ENCODE results near the gene RBBP8NL.

RBBP8NL gene

DNA sequence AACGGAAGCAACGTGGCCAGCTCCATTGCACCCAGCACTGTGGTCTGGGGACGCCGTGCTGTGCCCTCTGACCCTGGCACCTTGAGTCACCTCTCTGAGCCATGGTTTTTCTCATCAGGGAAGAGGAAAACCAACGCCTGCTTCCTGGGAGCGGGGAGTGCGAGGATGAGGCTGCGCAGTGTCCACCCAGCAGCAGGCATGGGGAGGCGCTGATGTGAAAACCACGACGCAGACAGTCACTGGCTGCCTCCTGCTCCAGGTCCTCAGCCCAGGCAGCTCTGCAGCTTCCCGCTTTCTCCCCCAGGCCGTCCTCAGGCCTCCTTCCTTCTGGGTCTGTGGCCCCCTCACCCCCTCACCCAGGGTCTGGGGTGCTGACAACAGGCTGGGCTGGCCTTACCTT, 34.5 kb upstream of the RBBP8NL start:
- DNase-seq: no peak

DNA sequence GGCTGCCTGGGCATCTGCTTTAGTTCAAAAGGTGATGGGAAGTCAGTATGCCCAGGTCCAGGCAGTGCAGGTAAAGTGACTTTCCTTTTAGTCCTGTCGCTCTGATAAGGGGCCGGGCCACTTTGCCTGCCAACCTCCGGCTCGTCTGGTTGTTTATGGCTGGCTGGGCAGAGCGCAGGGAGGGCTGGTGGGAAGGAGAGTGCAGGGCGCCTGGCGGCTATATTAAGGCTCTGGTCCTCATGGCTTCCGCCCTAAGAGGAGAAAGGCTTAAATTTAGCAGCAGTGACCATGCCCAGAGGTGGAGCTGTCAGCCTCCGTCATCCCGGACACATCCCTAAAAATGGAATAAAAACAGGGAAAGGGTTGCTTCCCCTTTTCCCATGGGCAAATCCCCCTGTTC, 33.8 kb upstream of the RBBP8NL start:
- no peak for DNase-seq

DNA sequence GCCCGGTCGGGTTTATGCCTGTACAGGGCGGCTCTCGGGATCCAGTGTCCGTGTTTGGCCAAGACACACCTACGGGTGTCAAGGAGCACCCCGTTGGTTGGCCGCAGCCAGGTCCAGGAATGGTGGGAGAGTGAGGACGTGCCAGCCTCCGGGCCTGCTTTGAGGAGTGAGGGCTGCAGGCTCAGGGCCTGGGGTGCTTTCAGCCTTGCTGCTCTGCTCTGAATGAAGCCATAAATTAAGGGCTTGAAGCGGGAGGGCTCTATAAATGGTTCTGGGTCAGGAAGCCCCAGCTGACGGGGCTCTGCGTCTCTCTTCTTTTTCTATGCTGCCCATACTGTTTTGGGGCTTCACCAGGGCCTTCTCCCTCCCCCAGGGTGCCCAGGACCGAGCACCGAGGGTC, 33.3 kb upstream of the RBBP8NL start:
- DNase-seq: no peak

DNA sequence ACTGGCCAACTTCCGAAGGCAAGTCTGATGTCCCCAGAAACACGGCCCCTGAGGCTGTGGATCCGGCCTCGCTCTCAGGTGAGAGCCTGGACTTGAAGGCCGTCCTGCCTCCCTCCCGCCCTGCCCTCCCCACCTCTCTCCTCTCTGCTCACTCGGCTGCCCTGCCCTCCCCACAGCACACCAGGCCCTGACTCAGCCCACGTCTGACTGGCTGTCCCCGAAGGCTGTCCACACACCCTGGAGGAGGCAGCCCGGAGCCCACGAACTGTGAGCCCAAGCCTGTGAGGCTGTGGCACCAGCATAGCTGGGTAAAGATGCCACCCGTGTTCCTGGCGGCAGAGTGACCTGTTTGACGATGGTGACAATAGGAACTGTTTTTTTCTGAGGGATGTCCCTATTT, 32.1 kb upstream of the RBBP8NL start:
- DNase-seq: no peak

DNA sequence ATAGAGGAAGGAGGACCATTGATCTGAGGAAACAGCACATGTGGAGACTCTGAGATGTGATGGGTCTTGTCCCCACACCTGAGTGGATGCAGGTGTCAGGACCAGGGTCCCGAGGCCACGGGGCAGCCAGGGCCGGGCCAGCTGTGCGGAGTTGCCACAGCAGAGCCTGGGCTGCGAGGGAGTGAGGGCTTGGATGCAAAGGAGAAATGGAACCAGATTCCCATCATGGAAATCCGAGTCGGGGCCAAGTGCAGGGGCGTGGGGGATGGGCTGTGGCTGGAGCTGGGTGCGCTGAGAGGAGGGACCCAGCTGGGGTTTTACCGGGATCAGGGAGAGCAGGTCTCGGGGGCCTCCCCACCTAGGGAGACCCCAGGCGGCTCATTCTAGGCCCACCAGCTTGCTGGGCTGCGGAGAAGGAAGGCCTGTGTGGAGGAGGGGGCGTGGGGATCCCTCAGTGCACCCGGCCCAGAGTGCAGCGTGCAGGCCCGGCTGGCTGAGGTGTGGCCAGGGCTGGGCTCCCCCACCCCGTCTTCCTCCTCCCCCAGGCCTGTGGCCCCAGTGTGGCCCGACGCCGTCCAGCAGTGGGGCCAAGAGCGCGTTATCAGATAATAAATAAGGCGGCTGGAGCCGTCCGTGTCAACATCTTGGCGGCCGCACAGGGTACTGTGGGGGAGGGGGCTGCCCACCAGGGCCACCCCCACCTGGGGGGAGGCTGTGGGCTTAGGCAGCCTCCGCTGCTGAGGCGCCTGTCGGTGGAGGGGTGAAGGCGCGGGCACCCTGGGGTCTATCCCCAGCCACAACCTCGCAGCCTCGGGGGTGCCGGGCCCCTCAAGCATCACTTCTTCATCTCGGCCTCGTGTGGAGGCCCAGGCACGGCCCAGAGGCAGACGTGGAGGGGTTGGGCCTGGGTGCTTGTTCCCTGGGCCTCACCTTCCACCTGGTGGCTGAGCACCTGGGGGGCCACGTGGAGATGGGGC, 31.2 kb upstream of the RBBP8NL start:
- no peak for DNase-seq

DNA sequence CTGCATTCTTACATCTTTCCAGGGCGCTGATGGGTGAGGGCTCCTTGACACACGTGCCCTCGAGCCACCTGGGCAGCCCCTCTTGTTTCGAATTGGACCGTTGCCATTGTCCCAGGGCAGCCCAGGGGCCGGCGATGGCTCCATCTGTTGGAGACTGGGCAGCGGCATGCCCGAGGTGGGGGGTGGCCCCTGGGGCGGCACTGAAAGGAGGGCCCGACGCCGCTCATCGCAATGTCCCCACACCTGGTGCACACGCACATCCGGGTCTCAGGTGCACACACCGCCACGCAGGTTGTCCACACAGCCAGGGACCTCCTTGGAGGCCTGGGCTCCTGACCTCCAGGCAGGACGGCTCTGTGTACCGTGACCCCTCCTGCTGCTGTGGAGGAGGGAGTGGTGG, 30.5 kb upstream of the RBBP8NL start:
- DNase-seq: no peak

DNA sequence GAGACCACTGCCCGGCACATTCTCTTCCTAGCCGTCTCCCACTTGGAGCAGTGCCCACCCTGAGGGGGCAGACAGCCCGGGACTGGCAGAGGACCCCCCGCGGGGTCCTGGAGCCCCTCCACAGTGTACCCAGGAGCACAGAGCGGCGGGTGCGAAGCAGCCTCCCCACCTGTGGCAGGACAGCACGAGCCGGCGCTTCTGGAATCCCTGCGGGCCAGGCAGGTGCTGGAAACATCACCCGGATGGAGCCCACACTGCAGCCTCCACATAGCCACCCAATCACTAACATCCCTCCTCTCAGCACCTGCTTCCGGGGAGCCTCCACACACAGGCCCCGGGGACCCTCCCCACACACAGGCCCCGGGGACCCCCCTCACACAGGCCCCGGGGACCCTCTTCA, 29.8 kb upstream of the RBBP8NL start:
- no peak for DNase-seq

DNA sequence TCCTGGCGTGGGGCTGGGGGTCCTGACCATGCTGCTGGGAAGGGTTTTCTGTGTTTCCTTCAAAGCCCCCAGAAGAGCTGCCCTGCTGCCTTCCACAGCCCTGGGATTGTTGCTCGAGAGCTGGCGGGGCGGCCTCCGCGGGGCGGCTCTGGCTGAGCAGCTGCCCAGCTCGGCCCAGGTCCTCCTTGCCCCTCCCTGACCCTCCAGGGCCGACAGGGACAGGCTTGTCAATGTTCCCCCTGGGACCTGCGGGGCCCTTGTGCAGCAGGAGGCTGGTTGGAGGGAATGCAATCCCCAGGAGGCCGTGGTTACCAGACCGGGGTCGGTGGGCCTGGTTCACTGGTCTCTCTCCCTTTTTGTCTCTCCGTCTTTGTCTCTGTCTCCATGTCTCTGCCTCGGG, 28.6 kb upstream of the RBBP8NL start:
- DNase-seq: no peak

DNA sequence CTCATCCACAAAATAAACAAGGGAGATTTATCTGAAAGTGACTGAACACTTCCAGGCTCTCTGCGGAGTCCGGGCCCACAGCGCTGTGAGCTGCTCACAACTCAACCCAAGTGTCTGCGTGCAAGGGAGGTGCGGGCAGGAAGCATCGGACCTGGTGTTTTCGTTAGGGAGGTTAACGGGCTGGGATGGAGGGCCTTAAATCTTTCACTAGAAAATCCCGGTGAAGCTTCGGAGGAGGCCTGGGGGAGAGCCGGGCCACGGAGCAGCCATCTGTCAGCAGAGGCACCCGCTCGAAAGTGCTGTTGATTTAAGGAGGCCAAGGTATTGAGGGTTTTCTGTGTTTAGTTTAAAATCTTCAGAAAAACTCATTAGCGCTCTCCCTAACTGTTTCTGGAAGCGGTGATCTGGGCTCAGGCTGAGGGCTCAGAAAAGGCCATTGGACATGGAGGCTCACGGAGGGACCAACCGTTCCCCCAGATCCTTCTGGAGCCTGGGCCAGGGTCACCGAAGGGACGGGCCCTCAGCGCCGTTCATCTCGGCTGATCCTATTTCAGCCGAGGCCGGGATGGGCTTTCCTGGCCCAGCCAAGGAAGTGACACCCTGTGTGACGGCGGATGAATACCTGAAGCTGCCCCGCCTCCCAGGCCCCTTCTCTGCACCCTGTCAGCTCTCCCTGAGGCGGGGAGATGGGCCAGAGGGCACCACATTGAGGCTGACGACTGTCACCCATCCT, 27.7 kb upstream of the RBBP8NL start:
- no peak for DNase-seq

DNA sequence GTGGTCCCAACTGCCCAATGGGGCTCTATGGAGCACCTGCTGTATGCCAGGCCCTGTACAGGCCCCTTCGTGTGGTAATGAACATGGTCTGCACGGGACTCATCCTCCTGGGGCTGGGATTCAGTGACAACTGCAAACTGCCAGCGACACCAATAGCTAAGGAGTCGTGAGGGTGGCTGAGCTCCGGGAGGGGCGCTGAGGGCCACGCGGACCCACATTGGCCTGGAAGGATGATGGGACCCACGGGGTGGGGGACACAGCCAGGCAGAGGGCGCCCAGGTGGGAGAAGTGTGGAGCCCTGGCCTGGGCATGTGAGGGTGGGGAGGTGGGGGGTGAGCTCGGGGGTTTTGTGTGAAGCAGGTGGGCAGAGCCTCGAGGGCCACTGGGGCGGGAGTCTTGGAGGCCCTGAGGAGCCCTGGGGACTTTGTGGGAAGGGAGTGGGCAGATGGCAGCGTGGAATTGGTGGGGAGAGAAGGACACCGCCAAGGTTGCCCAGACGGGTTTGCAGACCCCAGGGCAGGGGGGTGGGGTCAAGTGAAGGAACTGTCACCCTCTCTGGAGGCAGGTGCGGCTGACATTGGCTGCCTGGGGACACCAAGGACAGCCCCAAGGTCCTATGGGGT, 26.0 kb upstream of the RBBP8NL start:
- no peak for DNase-seq

DNA sequence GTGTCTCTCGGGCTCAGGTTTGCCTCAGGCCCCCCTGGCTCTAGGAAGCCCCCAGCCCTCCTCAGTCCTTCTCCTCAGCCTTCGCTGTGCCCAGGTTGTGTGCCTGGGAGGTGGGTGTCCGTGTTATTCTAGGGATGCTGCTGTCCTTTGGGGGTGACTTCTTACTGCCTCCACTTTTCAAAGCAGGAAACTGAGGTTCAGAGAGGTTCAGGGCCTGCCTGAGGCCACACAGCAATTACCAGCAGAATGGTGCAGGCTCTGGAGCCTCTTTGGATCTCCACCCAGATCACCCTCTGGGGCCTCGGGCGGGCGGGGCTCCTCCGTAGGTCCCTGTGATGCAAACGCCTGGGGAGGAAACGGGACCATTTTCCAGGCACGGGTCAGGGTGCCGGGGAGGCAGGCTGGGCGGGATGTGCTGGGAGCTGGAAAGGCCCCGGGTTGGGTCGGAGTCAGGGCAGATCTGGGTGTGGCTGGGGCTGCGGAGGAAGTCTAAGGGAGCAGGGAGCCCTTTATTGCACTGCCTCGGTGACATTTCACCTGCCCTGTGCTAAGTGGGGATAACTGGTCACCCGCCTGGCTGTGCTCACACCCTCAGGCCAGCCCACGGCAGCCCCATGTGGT, 25.2 kb upstream of the RBBP8NL start:
- no peak for DNase-seq

DNA sequence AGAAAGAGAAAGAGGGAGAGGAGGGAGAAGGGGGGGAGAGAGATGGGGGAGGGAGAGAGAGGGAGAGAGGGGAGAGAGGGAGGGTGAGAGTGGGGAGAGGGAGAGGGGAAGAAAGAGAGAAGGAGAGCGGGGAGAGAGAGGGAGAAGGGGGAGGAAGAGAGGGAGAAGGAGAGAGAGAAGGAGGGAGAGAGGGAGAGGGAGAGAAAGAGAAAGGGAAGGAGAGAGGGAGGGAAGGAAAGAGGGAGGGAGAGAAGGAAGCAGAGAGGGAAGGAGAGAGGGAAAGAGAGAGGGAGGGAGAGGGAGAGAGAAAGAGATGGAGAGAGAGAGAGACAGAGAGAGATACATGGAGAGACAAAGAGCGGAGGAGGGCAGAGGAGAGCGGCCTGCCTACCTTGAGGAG, 24.6 kb upstream of the RBBP8NL start:
- no peak for DNase-seq

DNA sequence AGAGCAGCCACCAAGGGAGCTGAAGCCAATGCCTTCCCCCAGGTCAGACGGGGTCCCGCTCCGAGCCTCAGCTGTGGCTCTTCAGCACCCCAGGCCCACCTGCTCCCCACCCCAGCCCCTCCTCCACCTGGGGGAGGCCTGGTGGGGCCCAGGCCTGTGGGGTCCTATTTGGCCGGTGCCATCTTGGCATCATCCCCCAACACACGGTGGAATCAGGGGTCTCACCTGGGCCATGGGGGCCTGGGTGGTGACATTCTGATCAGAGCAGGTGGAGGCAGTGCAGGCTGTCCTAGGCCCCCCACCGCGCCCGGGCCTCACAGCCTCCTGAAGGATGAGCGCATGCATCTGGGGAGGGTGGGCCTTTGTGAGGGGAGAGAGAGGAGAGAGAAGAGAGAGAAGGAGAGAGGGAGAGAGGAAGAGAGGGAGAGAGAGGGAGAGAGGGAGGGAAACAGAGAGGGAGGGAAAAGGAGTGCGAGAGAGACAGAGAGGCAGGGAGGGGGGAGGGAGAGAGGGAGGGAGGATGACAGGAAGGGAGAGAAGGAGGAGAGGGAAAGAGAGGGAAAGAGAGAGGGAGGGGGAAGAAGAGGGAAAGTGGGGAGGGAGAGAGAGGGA, 23.9 kb upstream of the RBBP8NL start:
- DNase-seq: no peak

DNA sequence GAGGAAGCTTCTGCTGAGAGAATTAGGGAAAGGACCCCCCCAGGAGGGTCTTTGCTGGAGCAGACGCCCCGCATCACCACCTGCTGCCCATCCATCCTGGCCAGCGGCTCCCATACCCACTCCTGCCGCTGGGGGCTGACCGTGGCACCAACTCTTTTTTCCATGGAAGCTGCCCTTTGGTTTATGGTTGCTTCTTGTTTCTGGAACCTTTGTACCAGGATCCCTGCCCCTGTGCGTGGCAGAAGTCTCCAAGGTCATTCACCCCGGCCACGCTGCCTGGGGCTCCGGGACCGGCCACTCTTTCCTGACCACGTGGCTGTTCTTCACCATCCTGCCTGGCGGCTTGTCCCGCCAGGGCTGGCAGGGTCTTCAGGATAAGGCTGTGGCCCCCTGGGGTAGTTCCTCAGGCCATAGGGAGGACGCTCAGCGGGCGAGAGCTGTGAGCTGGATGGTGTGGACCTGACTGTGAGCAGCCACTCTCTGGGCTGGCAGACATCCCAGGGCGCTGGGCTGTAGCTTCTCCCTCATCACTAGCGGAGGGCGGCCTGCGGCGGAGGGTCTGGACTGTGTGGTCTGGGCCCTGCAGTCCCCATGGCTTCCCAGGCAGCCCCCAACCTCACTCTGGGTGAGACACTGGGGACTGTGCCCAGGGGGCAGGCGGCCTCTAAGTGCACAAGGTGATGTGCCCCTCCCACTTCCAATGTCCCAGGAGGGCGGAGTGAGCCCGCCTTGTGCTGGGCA, 22.8 kb upstream of the RBBP8NL start:
- no peak for DNase-seq

DNA sequence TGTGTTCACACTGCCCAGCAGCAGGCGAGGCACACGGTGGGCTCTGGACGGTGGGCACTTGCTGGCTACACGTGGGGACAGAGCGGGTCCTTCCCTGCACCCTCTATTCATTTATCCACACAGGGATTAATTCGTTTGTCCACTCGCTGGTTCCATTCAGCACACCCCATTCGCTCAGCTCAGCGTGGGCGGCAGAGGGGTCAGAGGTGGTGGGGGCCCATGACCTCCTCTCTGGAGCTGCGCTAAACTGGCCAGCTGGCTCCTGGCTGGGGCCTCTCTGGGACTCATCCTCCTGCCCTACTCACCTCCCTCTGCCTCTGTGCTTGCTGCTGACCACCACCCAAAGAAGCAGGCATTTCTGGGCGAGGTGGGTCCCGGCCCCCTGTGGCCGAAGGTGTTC, 21.4 kb upstream of the RBBP8NL start:
- DNase-seq: no peak

DNA sequence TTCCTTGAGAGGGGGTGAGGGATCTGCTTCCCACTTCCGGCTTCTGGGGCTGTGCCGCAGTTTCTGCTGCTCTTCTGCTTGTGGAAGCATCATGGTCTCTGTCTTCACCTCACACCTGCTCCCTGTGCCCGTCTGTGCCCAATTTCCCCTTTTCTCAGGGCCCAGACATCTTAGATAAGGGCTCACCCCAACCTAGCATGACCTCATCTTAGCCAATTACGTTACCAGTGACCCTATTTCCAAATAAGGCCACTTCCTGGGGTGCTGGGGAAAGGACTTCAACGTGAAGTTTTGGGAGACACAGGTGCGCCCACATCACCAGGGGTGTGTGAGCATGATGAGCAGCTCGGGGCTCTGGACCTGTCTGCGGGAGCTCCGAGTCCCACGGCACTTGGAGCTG, 20.7 kb upstream of the RBBP8NL start:
- no peak for DNase-seq

DNA sequence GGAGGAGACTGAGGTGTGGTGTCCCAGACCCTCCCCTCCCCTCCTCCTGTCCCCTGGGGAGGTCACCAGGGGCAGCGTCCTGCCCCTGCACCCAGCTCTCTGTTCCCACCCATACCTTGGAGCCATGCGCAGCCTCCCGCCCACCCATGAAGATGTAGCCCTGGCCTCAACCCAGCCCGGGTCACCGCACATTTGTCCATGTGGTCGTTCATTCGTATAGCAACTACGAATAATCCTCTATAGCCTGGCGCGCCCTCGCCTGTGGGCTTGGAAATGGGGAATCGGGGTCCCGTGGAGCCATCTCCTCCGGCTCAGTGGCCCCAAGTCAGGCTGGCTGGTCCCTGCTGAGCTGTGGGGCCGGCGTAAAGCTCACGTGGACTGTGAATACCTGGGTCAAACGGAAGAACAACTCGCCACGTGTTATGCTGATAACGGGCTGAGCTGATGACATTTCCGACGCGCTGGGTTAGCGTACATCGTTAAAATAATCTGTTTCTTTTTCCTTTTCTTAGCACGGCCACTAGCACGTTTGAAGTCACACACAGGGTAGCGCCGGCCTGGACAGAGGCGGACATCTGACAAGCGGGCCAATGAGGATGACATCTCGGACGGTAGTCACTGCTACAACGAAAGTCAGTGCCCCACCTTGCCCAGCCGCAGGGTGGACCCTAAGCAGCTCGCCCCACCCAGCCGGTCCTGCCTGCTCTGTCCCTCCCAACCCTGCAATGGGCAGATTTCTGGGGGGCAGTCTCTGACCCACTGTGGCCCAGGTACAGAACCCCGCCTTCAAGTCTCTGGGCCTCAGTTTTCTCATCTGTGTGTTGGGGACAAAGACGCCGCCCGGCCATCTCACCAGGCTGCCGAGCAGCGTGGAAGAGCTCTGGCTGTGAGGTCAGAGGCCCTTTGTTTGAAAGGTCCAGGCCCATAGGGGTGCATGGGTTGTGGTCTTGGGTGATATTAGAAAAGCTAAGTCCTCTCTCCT, 19.8 kb upstream of the RBBP8NL start:
- DNase-seq: no peak

DNA sequence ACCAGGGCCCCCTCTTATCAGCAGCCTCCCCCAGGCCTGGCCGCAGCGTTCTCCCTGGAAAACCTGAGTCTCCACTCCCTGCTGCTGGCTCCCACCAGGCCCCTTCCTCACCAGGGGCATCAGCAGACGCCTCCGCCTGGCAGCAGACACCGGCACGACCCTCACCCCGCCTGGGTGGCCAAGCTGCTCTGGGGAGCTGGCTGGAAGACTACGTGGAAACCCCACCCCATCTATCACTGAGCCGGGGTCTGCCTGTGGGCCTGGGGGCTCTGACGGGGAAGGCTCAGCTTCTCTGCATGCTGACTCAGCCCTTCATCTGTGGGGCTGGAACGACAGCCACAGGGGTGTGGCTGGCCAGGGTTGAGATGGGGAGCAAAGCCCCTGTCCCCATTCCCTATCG, 19.1 kb upstream of the RBBP8NL start:
- no peak for DNase-seq

DNA sequence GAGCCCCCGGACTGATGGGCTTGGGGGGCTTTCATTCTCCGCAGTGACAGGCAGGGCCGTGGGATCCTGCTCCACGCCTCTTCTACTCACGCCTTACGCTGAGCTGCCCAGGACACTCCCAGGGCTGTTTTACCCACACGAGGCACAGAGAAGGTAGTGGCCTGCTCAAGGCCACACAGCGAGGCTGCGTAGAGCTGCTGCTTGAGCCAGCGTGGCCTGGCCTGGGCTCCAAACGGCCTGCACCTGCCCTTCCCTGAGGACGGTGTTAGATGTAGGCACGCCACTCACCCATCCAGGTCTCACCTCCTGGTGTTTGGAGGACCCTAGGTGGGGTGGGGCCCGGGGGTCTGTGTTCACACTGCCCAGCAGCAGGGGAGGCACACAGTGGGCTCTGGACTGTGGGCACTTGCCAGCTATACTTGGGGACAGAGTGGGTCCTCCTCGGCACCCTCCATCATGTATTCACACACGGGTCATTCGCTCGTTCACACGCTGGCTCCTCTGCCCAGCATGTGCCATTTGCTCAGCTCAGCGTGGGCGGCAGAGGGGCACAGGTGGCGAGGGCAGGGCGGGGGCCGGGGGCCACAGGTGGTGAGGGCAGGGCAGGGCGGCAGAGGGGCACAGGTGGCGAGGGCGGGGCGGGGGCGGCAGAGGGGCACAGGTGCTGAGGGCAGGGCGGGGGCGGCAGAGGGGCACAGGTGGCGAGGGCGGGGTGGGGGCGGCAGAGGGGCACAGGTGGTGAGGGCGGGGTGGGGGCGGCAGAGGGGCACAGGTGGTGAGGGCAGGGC, 18.4 kb upstream of the RBBP8NL start:
- no peak for DNase-seq

DNA sequence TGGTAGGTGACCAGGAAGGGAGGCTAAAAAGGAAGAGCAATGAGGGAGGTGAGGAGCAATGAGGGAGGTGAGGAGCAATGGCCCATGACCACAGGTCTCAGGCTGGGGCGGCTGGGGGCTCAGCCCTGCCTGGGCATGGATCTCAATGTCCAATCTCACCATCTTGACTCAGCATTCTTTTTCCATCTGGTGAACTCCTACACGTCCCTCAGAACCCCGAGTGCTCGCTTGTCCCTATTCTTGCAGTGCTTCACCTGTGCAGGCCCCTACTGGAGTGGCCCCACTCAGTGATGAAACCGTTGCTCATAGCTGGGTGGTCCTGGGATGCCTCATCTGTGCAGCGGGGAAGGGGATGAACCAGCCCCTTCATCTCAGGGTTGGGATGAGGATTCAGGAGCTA, 16.9 kb upstream of the RBBP8NL start:
- no peak for DNase-seq
